Calu3 (cell line): ENCODE results near the gene PPP1R3F. TPM values are rescaled to one million over a fixed set of nuclear protein-coding genes. Genes with fewer than 3 reads are reported as not detected.

ENCODE experiments used
- BruUV-seq: library from RNA; stranded (reverse); fragments of 400-500 nt; replicated peaks from 2 replicates; lab custom pipeline; 2021; lab: Mats Ljungman, UMichigan
- CTCF ChIA-PET: fragments of 300-600 bp; sonication (Branson Sonifier 250); formaldehyde crosslinking; loops from one replicate; lab custom pipeline; 2022; ENCODE audit warnings: antibody characterized with exemption; lab: Charles Lee
- DNase-seq: peaks from one replicate; pipeline ENCODE4 v3.0.0; 2022
- H3K27ac Mint-ChIP-seq: one replicate; pipeline ENCODE4 v1.8.0; 2022; ENCODE audit warnings: mixed read lengths; ENCODE audit not compliant: unreplicated experiment
- H3K27me3 Mint-ChIP-seq: one replicate; pipeline ENCODE4 v1.8.0; 2022; ENCODE audit warnings: mixed read lengths; ENCODE audit not compliant: unreplicated experiment
- H3K36me3 Mint-ChIP-seq: one replicate; pipeline ENCODE4 v1.8.0; 2022; ENCODE audit warnings: mild to moderate bottlenecking, moderate library complexity, mixed read lengths; ENCODE audit not compliant: insufficient read depth, unreplicated experiment
- H3K4me1 Mint-ChIP-seq: one replicate; pipeline ENCODE4 v1.8.0; 2022; ENCODE audit warnings: mild to moderate bottlenecking, low read depth, mixed read lengths; ENCODE audit not compliant: unreplicated experiment
- H3K4me3 Mint-ChIP-seq: one replicate; pipeline ENCODE4 v1.8.0; 2022; ENCODE audit warnings: mild to moderate bottlenecking, low read depth, moderate library complexity, mixed read lengths; ENCODE audit not compliant: unreplicated experiment
- H3K9me3 Mint-ChIP-seq: one replicate; pipeline ENCODE4 v1.8.0; 2022; ENCODE audit warnings: low read depth, mixed read lengths; ENCODE audit not compliant: unreplicated experiment
- CTCF ChIP-seq: fragments of 200-600 bp; IDR thresholded peaks from one replicate; pipeline ENCODE4 v1.8.0; 2022; ENCODE audit warnings: antibody characterized with exemption; ENCODE audit not compliant: unreplicated experiment
- intact Hi-C: fragments of 100-400 bp; cut with micrococcal nuclease; formaldehyde crosslinking; loops from one replicate; pipeline ENCODE4 v1.10.0; 2022; ENCODE audit not compliant: unreplicated experiment
- total RNA-seq: library from RNA; stranded (reverse); gene quantifications from 2 replicates; pipeline ENCODE4 v1.2.3, GENCODE V29; 2022

PPP1R3F gene
- total RNA-seq, 1 experiment from 2014 or later: 18.8 TPM

DNA sequence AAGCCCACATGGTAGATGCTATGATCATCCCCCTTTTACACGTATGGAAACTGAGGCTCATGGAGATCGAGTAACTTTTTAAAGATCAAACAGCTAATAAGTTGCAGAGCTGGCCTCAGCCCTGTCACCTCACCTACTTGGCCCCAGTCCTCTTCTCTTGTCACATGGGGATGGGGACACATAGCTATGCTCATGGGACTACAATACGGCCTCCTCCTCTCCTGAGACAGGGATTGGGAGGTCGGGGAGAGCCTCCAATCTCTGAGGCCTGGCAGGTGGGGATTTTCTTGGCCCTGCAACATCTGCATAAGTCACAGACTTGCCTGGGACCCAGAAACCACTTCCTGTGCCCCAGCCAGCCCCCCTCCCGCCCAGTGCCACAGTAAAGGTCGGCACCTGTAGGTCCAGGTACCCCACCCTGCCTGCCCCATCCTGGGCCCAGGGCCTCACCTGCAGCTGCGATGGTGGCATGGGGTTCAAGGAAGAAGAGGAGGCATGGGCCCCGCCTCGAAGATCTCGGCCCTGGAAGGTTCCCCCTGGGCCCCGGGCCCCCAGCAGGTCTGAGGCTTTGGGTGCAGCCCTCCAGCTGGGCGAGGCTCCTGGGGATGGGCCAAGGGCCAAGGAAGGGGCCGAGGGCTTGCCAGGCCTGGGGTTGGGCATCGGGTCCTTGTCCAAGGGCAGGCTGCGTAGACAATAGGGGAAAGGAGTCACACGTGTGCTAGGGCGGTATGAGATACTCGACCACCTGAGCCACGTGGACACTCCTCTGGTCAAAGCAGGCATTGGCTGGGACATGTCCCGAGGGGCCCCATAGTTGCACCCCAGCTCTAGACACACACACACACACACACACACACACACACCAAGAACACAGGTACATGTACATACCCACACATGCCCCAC lies 11.5 kb upstream of the PPP1R3F start:
- intact Hi-C loops: no loop called here
- no peaks in the 10 kb centered on the region for H3K4me1 Mint-ChIP-seq
- BruUV-seq: no TSS peak
- no peaks in the 10 kb centered on the region for H3K9me3 Mint-ChIP-seq
- H3K36me3 Mint-ChIP-seq: peaks cover 11% of the 10 kb centered on the region
- peaks cover 42% of the 10 kb centered on the region for H3K27me3 Mint-ChIP-seq
- no peak overlapping the region for H3K27ac Mint-ChIP-seq
- no peak for DNase-seq
- CTCF ChIA-PET: no interaction called here
- H3K4me3 Mint-ChIP-seq: no peak overlapping the region
- no peak for TF ChIP-seq CTCF

GRCh38 chrX:49258749-49259124 lies 10.9 kb upstream of the PPP1R3F start:
- intact Hi-C loops: no loop called here
- no peak for DNase-seq
- TF ChIP-seq CTCF: no peak
- CTCF ChIA-PET: no interaction called here
- no peaks in the 10 kb centered on the region for H3K9me3 Mint-ChIP-seq
- no peaks in the 10 kb centered on the region for H3K4me1 Mint-ChIP-seq
- H3K4me3 Mint-ChIP-seq: no peak overlapping the region
- no TSS peak for BruUV-seq
- H3K27ac Mint-ChIP-seq: no peak overlapping the region
- peaks cover 9% of the 10 kb centered on the region for H3K36me3 Mint-ChIP-seq
- peaks cover 47% of the 10 kb centered on the region for H3K27me3 Mint-ChIP-seq

DNA sequence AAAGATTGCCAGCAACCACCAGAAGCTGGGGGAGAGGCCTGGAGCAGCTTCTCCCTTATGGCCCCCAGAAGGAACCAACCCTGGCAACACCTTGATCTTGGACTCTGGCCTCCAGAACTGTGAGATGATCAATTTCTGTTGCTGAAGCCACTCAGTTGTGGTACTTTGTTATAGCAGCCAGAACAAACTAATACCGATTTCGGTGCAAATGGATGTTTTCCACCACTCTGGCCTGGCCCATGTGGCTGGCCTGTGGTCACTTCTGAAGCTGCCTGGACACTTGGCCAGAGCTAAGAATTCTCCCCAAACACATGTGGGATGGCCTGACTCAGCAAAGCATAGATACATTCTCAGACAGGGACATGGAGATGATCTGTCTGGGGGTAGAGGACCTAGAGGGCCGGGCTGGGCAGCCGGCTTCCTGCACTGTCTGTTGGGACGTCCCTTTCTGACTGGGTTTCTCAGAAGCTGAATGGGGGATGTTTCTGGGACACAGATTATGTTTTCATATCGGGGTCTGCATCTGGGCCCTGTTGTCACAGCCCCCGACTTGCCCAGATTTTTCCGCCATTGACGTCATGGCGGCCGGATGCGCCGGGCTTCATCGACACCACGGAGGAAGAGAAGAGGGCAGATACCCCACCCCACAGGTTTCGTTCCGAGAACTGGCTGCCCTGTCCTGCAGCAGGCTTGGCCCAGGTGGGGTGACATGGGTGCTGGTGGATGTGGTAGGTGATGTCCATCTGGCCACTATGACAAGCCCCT lies 9.2 kb upstream of the PPP1R3F start:
- intact Hi-C loops: no loop called here
- no peaks in the 10 kb centered on the region for H3K4me1 Mint-ChIP-seq
- peaks cover 4% of the 10 kb centered on the region for H3K36me3 Mint-ChIP-seq
- H3K27me3 Mint-ChIP-seq: peaks cover 56% of the 10 kb centered on the region
- no peak for DNase-seq
- H3K27ac Mint-ChIP-seq: no peak overlapping the region
- no peak overlapping the region for H3K4me3 Mint-ChIP-seq
- BruUV-seq: no TSS peak
- H3K9me3 Mint-ChIP-seq: no peaks in the 10 kb centered on the region
- no peak for TF ChIP-seq CTCF
- CTCF ChIA-PET: no interaction called here

GRCh38 chrX:49262603-49263002 lies 7.0 kb upstream of the PPP1R3F start:
- CTCF ChIA-PET: no interaction called here
- no peak overlapping the region for H3K4me3 Mint-ChIP-seq
- no peaks in the 10 kb centered on the region for H3K9me3 Mint-ChIP-seq
- no TSS peak for BruUV-seq
- no peaks in the 10 kb centered on the region for H3K4me1 Mint-ChIP-seq
- H3K27me3 Mint-ChIP-seq: peaks cover 56% of the 10 kb centered on the region
- no peak for TF ChIP-seq CTCF
- peaks cover 4% of the 10 kb centered on the region for H3K36me3 Mint-ChIP-seq
- intact Hi-C loops: no loop called here
- no peak overlapping the region for H3K27ac Mint-ChIP-seq
- DNase-seq: no peak
